ENCODE data around the gene SNX21. TPM values are rescaled to one million over a fixed set of nuclear protein-coding genes. Genes with fewer than 3 reads are reported as not detected.

SNX21 gene
- total RNA-seq, 2 experiments from 2014 or later = 0.49 to 0.79 TPM

GRCh38 chr20:45813489-45813888 is 20.1 kb upstream of the SNX21 start:
- ChIA-PET CTCF (ENCODE audit: unreplicated experiment) (interaction anchor here (1.4 kb wide), 1 partner anchor 157 kb away, joined by 4 read pairs; no protein-coding TSS in a partner anchor), POLR2A (interaction anchor here (1.1 to 1.3 kb wide), 2 partner anchors 45 to 68 kb away, joined by 4 to 7 read pairs; partner anchors contain the start of gene ZSWIM1)
- peaks cover 93% of the 10 kb centered on the region for H3K36me3 ChIP-seq (ENCODE audit: insufficient read depth, low read length)
- peak overlapping the region; percentile 65 for H3K4me2 ChIP-seq (ENCODE audit: low read length)
- no peak overlapping the region for H2AFZ ChIP-seq (ENCODE audit: low read length)
- H3K27ac ChIP-seq (ENCODE audit: low read depth, low read length, poor library complexity, severe bottlenecking) = peak overlapping the region; percentile 79
- BruUV-seq (replicated peaks) = TSS peak; percentile 77
- H3K9me3 ChIP-seq (ENCODE audit: low read length) = peaks cover 10% of the 10 kb centered on the region; the same call in 1 of the 2 replicates
- H3K4me3 ChIP-seq (ENCODE audit: low read depth, low read length, poor library complexity, severe bottlenecking) = peak overlapping the region; percentile 82
- H3K9me2 ChIP-seq (ENCODE audit: insufficient read depth, low read length) = no peaks in the 10 kb centered on the region
- no peak for DNase-seq (ENCODE audit: low spot score)
- peaks cover 28% of the 10 kb centered on the region for H3K79me2 ChIP-seq (ENCODE audit: insufficient read depth, low read depth, low read length)
- no peaks in the 10 kb centered on the region for H4K20me1 ChIP-seq (ENCODE audit: insufficient read depth, low read length)
- intact Hi-C loops (cut with micrococcal nuclease; ENCODE audit: unreplicated experiment) = loop anchor here (5.0 kb wide), 1 partner anchor 159 kb away; the partner anchor contains the start of gene ZNF335
- peaks cover 19% of the 10 kb centered on the region for H3K4me1 ChIP-seq (ENCODE audit: insufficient read depth, low read length, poor library complexity, severe bottlenecking)
- TF ChIP-seq EZH2phosphoT487 (IDR thresholded peaks at IDR 0.05; ENCODE audit: borderline replicate concordance, low read depth, low read length) (no peak), CTCF (conservative IDR thresholded peaks at IDR 0.05; ENCODE audit: low read length) (no peak)

DNA sequence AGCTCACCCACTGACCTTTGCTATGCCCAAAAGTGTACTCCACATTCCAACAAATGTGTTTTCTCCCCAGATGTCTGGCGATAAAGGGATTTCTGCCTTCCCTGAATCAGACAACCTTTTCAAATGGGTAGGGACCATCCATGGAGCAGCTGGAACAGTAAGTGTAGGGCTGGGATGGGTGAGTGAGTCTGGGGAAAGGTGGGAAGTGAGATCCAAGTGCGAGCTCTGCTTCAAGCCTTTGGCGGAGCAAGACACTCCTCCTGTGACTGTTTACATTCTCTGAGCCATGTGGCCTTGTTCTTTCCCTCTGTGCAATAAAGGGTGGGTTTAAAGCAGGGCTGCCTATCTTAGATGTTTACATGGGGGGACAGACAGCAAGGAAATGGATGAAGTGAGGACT is 19.3 kb upstream of the SNX21 start:
- peaks cover 19% of the 10 kb centered on the region for H3K4me1 ChIP-seq (ENCODE audit: insufficient read depth, low read length, poor library complexity, severe bottlenecking)
- BruUV-seq (replicated peaks) = no TSS peak
- intact Hi-C loops (cut with micrococcal nuclease; ENCODE audit: unreplicated experiment) = loop anchor here (5.0 kb wide), 1 partner anchor 158 kb away; the partner anchor contains the start of gene ZNF335
- CTCF ChIA-PET (ENCODE audit: unreplicated experiment) = interaction anchor here (0.6 kb wide), 1 partner anchor 117 kb away, joined by 4 read pairs; no protein-coding TSS in a partner anchor
- H3K27ac ChIP-seq (ENCODE audit: low read depth, low read length, poor library complexity, severe bottlenecking) = no peak overlapping the region
- peaks cover 88% of the 10 kb centered on the region for H3K36me3 ChIP-seq (ENCODE audit: insufficient read depth, low read length)
- TF ChIP-seq CTCF (conservative IDR thresholded peaks at IDR 0.05; ENCODE audit: low read length) (no peak), EZH2phosphoT487 (IDR thresholded peaks at IDR 0.05; ENCODE audit: borderline replicate concordance, low read depth, low read length) (no peak)
- peaks cover 28% of the 10 kb centered on the region for H3K79me2 ChIP-seq (ENCODE audit: insufficient read depth, low read depth, low read length)
- no peak for DNase-seq (ENCODE audit: low spot score)
- no peak overlapping the region for H2AFZ ChIP-seq (ENCODE audit: low read length)
- POLR2A ChIA-PET = no interaction called here
- no peaks in the 10 kb centered on the region for H3K9me2 ChIP-seq (ENCODE audit: insufficient read depth, low read length)
- H4K20me1 ChIP-seq (ENCODE audit: insufficient read depth, low read length) = no peaks in the 10 kb centered on the region
- H3K4me3 ChIP-seq (ENCODE audit: low read depth, low read length, poor library complexity, severe bottlenecking) = peak overlapping the region; percentile 35
- peaks cover 10% of the 10 kb centered on the region; the same call in 1 of the 2 replicates for H3K9me3 ChIP-seq (ENCODE audit: low read length)
- H3K4me2 ChIP-seq (ENCODE audit: low read length) = peak overlapping the region; percentile 45

DNA sequence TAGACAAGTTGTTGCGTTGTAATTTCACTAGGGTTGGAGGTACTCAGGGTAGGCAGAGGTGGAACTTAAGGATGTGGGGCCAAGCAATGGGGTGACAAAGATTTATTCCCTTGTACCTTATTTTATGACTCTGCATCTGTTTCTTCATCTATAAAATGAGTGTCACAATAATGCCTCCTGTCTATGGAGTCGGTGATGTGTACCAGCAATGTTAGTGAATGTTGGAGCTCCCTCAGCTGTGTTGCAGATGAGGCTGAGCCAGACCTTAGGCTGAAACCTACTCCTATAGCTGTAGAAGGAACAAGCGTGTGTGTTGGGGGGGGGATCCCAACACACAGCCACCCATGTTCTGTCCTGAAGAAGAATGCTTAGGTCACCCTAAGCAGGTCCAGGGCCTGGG is 16.6 kb upstream of the SNX21 start:
- H3K9me3 ChIP-seq (ENCODE audit: low read length) = peaks cover 2% of the 10 kb centered on the region; the same call in 1 of the 2 replicates
- peaks cover 19% of the 10 kb centered on the region for H3K4me1 ChIP-seq (ENCODE audit: insufficient read depth, low read length, poor library complexity, severe bottlenecking)
- no peak overlapping the region; the same call in 1 of the 2 replicates for H3K4me2 ChIP-seq (ENCODE audit: low read length)
- H3K36me3 ChIP-seq (ENCODE audit: insufficient read depth, low read length) = peaks cover 62% of the 10 kb centered on the region
- H3K79me2 ChIP-seq (ENCODE audit: insufficient read depth, low read depth, low read length) = peaks cover 28% of the 10 kb centered on the region
- no peak overlapping the region for H3K4me3 ChIP-seq (ENCODE audit: low read depth, low read length, poor library complexity, severe bottlenecking)
- no TSS peak for BruUV-seq (replicated peaks)
- intact Hi-C loops (cut with micrococcal nuclease; ENCODE audit: unreplicated experiment) = no loop called here
- no peaks in the 10 kb centered on the region for H3K9me2 ChIP-seq (ENCODE audit: insufficient read depth, low read length)
- no peak for DNase-seq (ENCODE audit: low spot score)
- ChIA-PET POLR2A (no interaction called here), CTCF (ENCODE audit: unreplicated experiment) (no interaction called here)
- no peak overlapping the region for H2AFZ ChIP-seq (ENCODE audit: low read length)
- no peaks in the 10 kb centered on the region for H4K20me1 ChIP-seq (ENCODE audit: insufficient read depth, low read length)
- H3K27ac ChIP-seq (ENCODE audit: low read depth, low read length, poor library complexity, severe bottlenecking) = no peak overlapping the region
- TF ChIP-seq CTCF (conservative IDR thresholded peaks at IDR 0.05; ENCODE audit: low read length) (no peak), EZH2phosphoT487 (IDR thresholded peaks at IDR 0.05; ENCODE audit: borderline replicate concordance, low read depth, low read length) (no peak)

Data from OCI-LY7 (cell line).